Keratinocyte (primary cell): ENCODE results near the gene IRX1. TPM values are rescaled to one million over a fixed set of nuclear protein-coding genes. Genes with fewer than 3 reads are reported as not detected.

ENCODE experiments used
- DNase-seq: peaks from one replicate; pipeline ENCODE4 v3.0.0-alpha.2; 2011; ENCODE audit warnings: low read depth, missing footprints, low spot score
- FAIRE-seq: peaks from 2 replicates; lab custom pipeline; 2011; peaks lifted over from hg19 to GRCh38; lab: Jason Lieb, UNC
- H2AFZ ChIP-seq: 2 replicates; pipeline ENCODE4 v1.6.0; 2012; ENCODE audit warnings: low read length, control low read depth, inconsistent platforms; ENCODE audit not compliant: control insufficient read depth
- H3K27ac ChIP-seq: 2 replicates; pipeline ENCODE4 v1.5.1; 2011; ENCODE audit warnings: low read length; ENCODE audit not compliant: control insufficient read depth, insufficient read depth
- H3K27me3 ChIP-seq: 3 replicates; pipeline ENCODE4 v1.6.0; 2011; ENCODE audit warnings: low read length; ENCODE audit not compliant: control insufficient read depth, insufficient read depth; ENCODE audit errors: extremely low read depth
- H3K36me3 ChIP-seq, 2 experiments: 2 replicates in 1 of 2; 3 replicates in 1 of 2; pipeline ENCODE4 v1.5.1; 2011; ENCODE audit warnings: low read length in 2 of 2, mild to moderate bottlenecking in 1 of 2; ENCODE audit not compliant: control insufficient read depth in 2 of 2, insufficient read depth in 2 of 2; ENCODE audit errors: extremely low read depth in 1 of 2
- H3K4me1 ChIP-seq: 3 replicates; pipeline ENCODE4 v1.5.1; 2011; ENCODE audit warnings: low read length; ENCODE audit not compliant: control insufficient read depth, insufficient read depth; ENCODE audit errors: extremely low read depth
- H3K4me2 ChIP-seq: 3 replicates; pipeline ENCODE4 v1.6.0; 2011; ENCODE audit warnings: low read depth, low read length; ENCODE audit not compliant: control insufficient read depth, insufficient read depth; ENCODE audit errors: extremely low read depth
- H3K4me3 ChIP-seq, 3 experiments: fragments of 200-600 bp in 1 of 3; sonication (generic) in 1 of 3; 2 replicates in 2 of 3; 3 replicates in 1 of 3; pipeline ENCODE4 v1.5.1; 2011 to 2016; ENCODE audit warnings: low read length in 3 of 3, mild to moderate bottlenecking in 3 of 3, control low read depth in 2 of 3, inconsistent platforms in 1 of 3, low read depth in 1 of 3, mixed read lengths in 1 of 3, mixed run types in 1 of 3, moderate library complexity in 1 of 3; ENCODE audit not compliant: control insufficient read depth in 2 of 3, insufficient read depth in 2 of 3; ENCODE audit errors: extremely low read depth in 1 of 3
- H3K79me2 ChIP-seq: 2 replicates; pipeline ENCODE4 v1.6.0; 2012; ENCODE audit warnings: low read length; ENCODE audit not compliant: control insufficient read depth, insufficient read depth
- H3K9ac ChIP-seq: 3 replicates; pipeline ENCODE4 v1.6.0; 2011; ENCODE audit warnings: low read length; ENCODE audit not compliant: control insufficient read depth, insufficient read depth; ENCODE audit errors: extremely low read depth
- H3K9me1 ChIP-seq: 3 replicates; pipeline ENCODE4 v1.6.0; 2011; ENCODE audit warnings: low read length; ENCODE audit not compliant: control insufficient read depth, insufficient read depth; ENCODE audit errors: extremely low read depth
- H3K9me3 ChIP-seq: 2 replicates; pipeline ENCODE4 v1.5.1; 2012; ENCODE audit warnings: low read depth, low read length; ENCODE audit not compliant: control insufficient read depth
- H4K20me1 ChIP-seq: 3 replicates; pipeline ENCODE4 v1.6.0; 2011; ENCODE audit warnings: low read length; ENCODE audit not compliant: control insufficient read depth, insufficient read depth; ENCODE audit errors: extremely low read depth
- CTCF ChIP-seq, 3 experiments: IDR thresholded peaks in 1 of 3; conservative IDR thresholded peaks in 1 of 3; optimal IDR thresholded peaks in 1 of 3; 2 replicates in 2 of 3; 3 replicates in 1 of 3; pipeline versions ENCODE3 to v1.5.1; 2011; ENCODE audit warnings: low read length in 3 of 3, mild to moderate bottlenecking in 3 of 3, moderate library complexity in 2 of 3, control low read depth in 1 of 3, inconsistent platforms in 1 of 3; ENCODE audit not compliant: insufficient read depth in 2 of 3; ENCODE audit errors: extremely low read depth in 1 of 3
- EZH2 ChIP-seq: IDR thresholded peaks from one replicate; pipeline ENCODE4 v1.6.1; 2012; ENCODE audit warnings: inconsistent platforms, mild to moderate bottlenecking, low read length, moderate library complexity
- dilution Hi-C: fragments of 300-500 bp; cut with MboI; formaldehyde crosslinking; loops from one replicate; pipeline ENCODE4 v1.7.0; 2020; ENCODE audit warnings: low sequenced_read_pairs; ENCODE audit not compliant: extremely low pct_ligation_motif_present
- polyA plus RNA-seq, 5 experiments: library from polyadenylated mRNA; depleted of rRNA in 3 of 5; stranded (reverse) in 3 of 5; stranded (forward) in 1 of 5; unstranded in 1 of 5; fragments of >200 nt; gene quantifications; 1 replicate in 1 of 5; 2 replicates in 3 of 5; 3 replicates in 1 of 5; pipeline versions ENCODE4 v1.2.1 to v1.2.3, GENCODE V29; 2011 to 2012; ENCODE audit warnings: missing spikeins in 2 of 5, low read depth in 1 of 5, low replicate concordance in 1 of 5

IRX1 gene
- polyA plus RNA-seq, 1 donor (not counting 4 experiments of a cell fraction or from before 2014, with no cell fraction given), result 1.00 TPM

GRCh38 chr5:3604501-3604900, 8.9 kb downstream of the IRX1 start:
- Histone ChIP-seq H3K36me3 (peaks cover 0 to 3% of the 10 kb centered on the region in 2 experiments), H3K9me3 (no peaks in the 10 kb centered on the region), H3K27ac (no peak overlapping the region), H3K4me3 (no peak overlapping the region), H3K9ac (no peak overlapping the region), H3K4me2 (no peak overlapping the region), H2AFZ (no peak overlapping the region), H3K79me2 (peaks cover 4% of the 10 kb centered on the region), H3K27me3 (no peaks in the 10 kb centered on the region), H4K20me1 (no peaks in the 10 kb centered on the region), H3K4me1 (no peaks in the 10 kb centered on the region), H3K9me1 (no peaks in the 10 kb centered on the region)
- no peak for TF ChIP-seq CTCF (optimal IDR thresholded peaks at IDR 0.05 in 1 of 3, IDR thresholded peaks at IDR 0.05 in 1 of 3, conservative IDR thresholded peaks at IDR 0.05 in 1 of 3; ENCODE audit: extremely low read depth in 1 of 3, insufficient read depth in 2 of 3, low read length in 3 of 3)
- no peak for TF ChIP-seq EZH2
- DNase-seq (no peak), FAIRE-seq (no peak)
- dilution Hi-C loops, result no loop called here

- TF ChIP-seq CTCF (optimal IDR thresholded peaks at IDR 0.05 in 1 of 3, IDR thresholded peaks at IDR 0.05 in 1 of 3, conservative IDR thresholded peaks at IDR 0.05 in 1 of 3; ENCODE audit: extremely low read depth in 1 of 3, insufficient read depth in 2 of 3, low read length in 3 of 3) (no peak), EZH2 (no peak)
- dilution Hi-C loops, result no loop called here
- H3K9me1 ChIP-seq, result no peaks in the 10 kb centered on the region
- H3K4me1 ChIP-seq, result no peaks in the 10 kb centered on the region
- no peak overlapping the region for H3K4me2 ChIP-seq
- no peaks in the 10 kb centered on the region for H4K20me1 ChIP-seq
- FAIRE-seq (no peak), DNase-seq (no peak)
- no peak overlapping the region for H3K9ac ChIP-seq
- H2AFZ ChIP-seq, result no peak overlapping the region
- peaks cover 0 to 3% of the 10 kb centered on the region in 2 experiments for H3K36me3 ChIP-seq
- H3K79me2 ChIP-seq, result no peaks in the 10 kb centered on the region
- H3K9me3 ChIP-seq, result no peaks in the 10 kb centered on the region
- no peak overlapping the region for H3K4me3 ChIP-seq
- H3K27ac ChIP-seq, result no peak overlapping the region
- no peaks in the 10 kb centered on the region for H3K27me3 ChIP-seq
Measured at GRCh38 chr5:3605298-3606010, 9.8 kb downstream of the IRX1 start.
